Activated naive CD4-positive, alpha-beta T cell treated with Interleukin-2 at 50 U/mL for 16 hours (primary cell): ENCODE results near the gene ATP6V0A1.

Experiments
- DNase-seq: peaks from one replicate; pipeline ENCODE4 v3.0.0-alpha.2; 2020

Gene ATP6V0A1

DNA sequence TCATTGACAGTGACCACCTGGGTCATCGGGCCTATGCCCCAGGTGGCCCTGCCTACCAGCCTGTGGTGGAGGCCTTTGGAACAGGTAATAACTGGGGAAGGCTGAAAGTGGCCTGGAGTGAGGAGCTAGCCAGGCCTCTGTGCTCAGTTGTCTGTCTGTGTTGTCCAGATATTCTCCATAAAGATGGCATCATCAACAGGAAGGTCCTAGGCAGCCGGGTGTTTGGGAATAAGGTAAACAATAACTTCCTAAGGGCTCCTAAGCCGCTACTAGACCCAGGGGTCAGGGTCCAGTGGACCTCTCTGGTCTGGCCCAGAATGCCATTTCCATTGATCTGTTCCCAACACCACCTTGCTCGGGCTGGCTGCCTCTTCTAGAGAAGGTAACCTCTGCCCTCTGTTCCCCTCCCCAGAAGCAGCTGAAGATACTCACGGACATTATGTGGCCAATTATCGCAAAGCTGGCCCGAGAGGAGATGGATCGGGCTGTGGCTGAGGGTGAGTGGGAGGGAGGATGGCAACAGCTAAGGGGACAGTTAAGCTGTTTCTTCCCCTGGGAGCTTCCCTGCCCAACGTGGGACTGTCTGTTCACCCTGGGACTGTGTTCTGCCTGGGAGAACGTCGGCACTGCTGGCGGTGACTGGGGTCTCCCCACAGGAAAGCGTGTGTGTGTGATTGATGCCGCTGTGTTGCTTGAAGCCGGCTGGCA lies 106.3 kb downstream of the ATP6V0A1 start:
- DNase-seq = no peak

GRCh38 chr17:42565523-42566214 lies 107.0 kb downstream of the ATP6V0A1 start:
- no peak for DNase-seq

DNA sequence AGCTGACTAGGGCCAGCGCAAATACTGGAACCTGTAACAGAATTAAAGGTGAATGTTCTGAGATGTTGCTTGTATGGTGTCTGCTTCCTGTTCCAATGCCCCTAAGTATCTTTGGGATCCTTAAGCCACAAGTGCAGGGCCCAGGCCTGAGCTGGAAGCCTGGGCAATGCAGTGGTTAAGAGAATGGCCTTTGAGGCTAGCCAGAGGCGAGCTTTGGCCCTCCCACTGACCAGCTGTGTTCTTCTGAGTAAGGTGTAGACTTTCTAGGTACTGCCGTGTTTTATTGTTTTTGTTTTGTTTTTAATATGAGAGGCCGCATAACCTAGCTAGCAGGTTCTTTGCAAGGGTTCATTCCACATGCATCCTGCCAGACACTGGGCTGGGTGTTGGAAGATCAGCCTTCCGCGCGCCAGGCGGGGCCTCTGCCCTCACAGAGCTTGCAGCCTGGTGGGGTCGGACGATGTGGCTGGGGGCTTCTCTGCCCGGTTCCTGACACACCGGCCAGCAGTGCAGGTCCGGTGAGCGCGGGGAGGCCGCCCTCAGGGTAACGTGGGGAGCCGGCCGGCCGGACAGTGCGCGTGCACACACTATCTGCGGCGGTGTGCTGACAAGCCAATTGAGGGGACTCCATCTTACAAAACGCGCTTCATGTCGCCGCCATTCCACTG lies 107.7 kb downstream of the ATP6V0A1 start:
- no peak for DNase-seq

- DNase-seq = peak; percentile 91
These were observed 108.3 kb downstream of the ATP6V0A1 start, which contains the start of gene MLX for GRCh38 chr17:42566883-42567573. Gene MLX, plus strand, starts transcription at chr17:42567100. Its CDS starts 25 bp downstream, at chr17:42567125.

GRCh38 chr17:42568341-42569111 lies 109.8 kb downstream of the ATP6V0A1 start:
- DNase-seq = no peak

DNA sequence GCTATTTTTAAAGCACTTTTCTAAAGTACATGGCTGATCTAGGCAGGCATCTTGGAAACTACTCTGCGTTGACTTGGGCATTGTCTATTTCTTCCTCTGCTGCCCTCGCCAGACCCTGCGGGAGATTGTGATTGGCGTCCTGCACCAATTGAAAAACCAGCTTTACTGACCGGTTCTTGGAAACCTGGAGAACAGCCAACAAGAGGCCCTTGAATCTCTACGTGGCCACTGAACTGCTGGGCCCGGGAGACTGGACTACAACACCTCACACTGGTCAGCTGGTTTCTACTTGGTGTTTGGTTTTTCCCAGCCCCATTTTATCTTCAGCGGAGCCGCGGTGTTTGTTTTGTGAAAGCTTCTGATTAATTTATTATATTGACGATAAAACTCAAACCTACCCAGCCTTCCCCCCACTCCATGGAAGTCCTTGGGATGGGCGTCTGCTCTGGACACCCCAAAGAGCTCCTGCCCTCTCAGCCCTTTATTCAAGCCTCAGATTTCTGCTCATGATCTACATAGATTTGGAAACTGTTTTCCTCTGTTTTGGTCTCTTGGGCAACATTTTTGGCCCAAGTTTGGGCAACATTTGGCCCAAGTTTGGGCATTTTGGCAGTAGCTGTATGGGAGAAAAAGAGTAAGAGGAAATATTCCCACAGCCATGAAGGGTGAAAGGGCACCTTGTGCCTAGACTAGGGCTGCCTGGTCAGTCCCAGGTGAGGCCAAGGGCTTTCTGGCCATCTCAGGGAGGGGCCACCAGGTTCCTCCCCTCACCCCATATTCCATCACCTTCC lies 113.0 kb downstream of the ATP6V0A1 start:
- no peak for DNase-seq
